ENCODE data around the gene RPUSD3. TPM values are rescaled to one million over a fixed set of nuclear protein-coding genes. Genes with fewer than 3 reads are reported as not detected.

The RPUSD3 gene
- polyA plus RNA-seq, 4 donors = 19.2 to 41.1 (median 25.7) TPM

Other genes starting within 250 kb of the RPUSD3 start
- 10 to 100 TPM; 22.0 to 47.0 (median 36.6) TPM for gene MTMR14, start 194.5 kb downstream of the RPUSD3 start, polyA plus RNA-seq
- under 1 TPM in 2 of 4 donors, not detected in 2; 0.35 to 0.92 TPM for gene CPNE9, start 140.2 kb downstream of the RPUSD3 start, polyA plus RNA-seq
- gene BRPF1, start 112.3 kb downstream of the RPUSD3 start, polyA plus RNA-seq = 10 to 100 TPM in 1 of 4 donors, 1 to 10 TPM in 3; 5.1 to 16.0 (median 7.6) TPM
- gene OGG1, start 94.1 kb downstream of the RPUSD3 start, polyA plus RNA-seq = 100 to 1,000 TPM in 1 of 4 donors, 10 to 100 TPM in 3; 25.4 to 111 (median 43.1) TPM
- gene CAMK1, start 74.1 kb downstream of the RPUSD3 start, polyA plus RNA-seq = 10 to 100 TPM; 10.1 to 22.5 (median 19.4) TPM
- 10 to 100 TPM; 41.1 to 59.0 (median 44.6) TPM for gene TADA3, start 51.5 kb downstream of the RPUSD3 start, polyA plus RNA-seq
- 100 to 1,000 TPM; 143 to 178 (median 161) TPM for gene ARPC4, start 50.9 kb downstream of the RPUSD3 start, polyA plus RNA-seq
- 10 to 100 TPM; 20.8 to 51.9 (median 22.6) TPM for gene TTLL3, start 33.7 kb downstream of the RPUSD3 start, polyA plus RNA-seq
- gene CIDEC, start 36.2 kb upstream of the RPUSD3 start, polyA plus RNA-seq = 100 to 1,000 TPM in 2 of 4 donors, 10 to 100 TPM in 2; 19.0 to 748 (median 310) TPM
- 10 to 100 TPM; 49.0 to 56.8 (median 52.7) TPM for gene JAGN1, start 46.6 kb upstream of the RPUSD3 start, polyA plus RNA-seq
- gene IL17RE, start 58.8 kb upstream of the RPUSD3 start, polyA plus RNA-seq = 10 to 100 TPM; 31.3 to 59.3 (median 43.5) TPM
- gene IL17RC, start 73.1 kb upstream of the RPUSD3 start, polyA plus RNA-seq = 10 to 100 TPM; 35.7 to 96.2 (median 41.3) TPM
- gene CRELD1, start 89.8 kb upstream of the RPUSD3 start, polyA plus RNA-seq = 10 to 100 TPM; 16.2 to 53.7 (median 32.1) TPM
- gene PRRT3, start 108.4 kb upstream of the RPUSD3 start, polyA plus RNA-seq = 1 to 10 TPM in 1 of 4 donors, under 1 TPM in 3; 0.45 to 1.3 (median 0.82) TPM
- gene EMC3, start 142.8 kb upstream of the RPUSD3 start, polyA plus RNA-seq = 10 to 100 TPM; 21.9 to 74.6 (median 47.7) TPM
- 10 to 100 TPM in 1 of 4 donors, 1 to 10 TPM in 2, under 1 TPM in 1; 0.45 to 13.9 (median 4.4) TPM for gene FANCD2, start 182.4 kb upstream of the RPUSD3 start, polyA plus RNA-seq